Spleen (tissue), 7 donors: ENCODE results near the gene ARL6IP6.

ENCODE experiments used
- CTCF ChIP-seq, 11 experiments: fragments of 200-600 bp in 7 of 11; fragments of 450-650 bp in 4 of 11; sonication (generic) in 4 of 11; IDR thresholded peaks in 8 of 11; conservative IDR thresholded peaks in 3 of 11; 1 replicate in 7 of 11; 2 replicates in 4 of 11; pipeline versions ENCODE4 v1.4.0 to v1.8.0; 2016 to 2021; ENCODE audit warnings: antibody characterized with exemption in 11 of 11, inconsistent platforms in 4 of 11, mild to moderate bottlenecking in 1 of 11
- POLR2A ChIP-seq, 3 donors: fragments of 450-650 bp; IDR thresholded peaks; one replicate each; pipeline ENCODE4 v1.5.1; 2017; ENCODE audit warnings: antibody characterized with exemption in 3 of 3, mild to moderate bottlenecking in 1 of 3
- POLR2AphosphoS5 ChIP-seq, 3 donors: sonication (generic); formaldehyde crosslinking; IDR thresholded peaks; one replicate each; pipeline ENCODE4 v1.5.1; 2017; ENCODE audit warnings: antibody characterized with exemption in 3 of 3
- donor health status: DM: no; HTN: no; CAD: no; lungs with moderate emphysema.
- donor health status: DM: no; HTN: no; CAD: no.
- donor health status: DM: no; HTN: no; CAD: no.

DNA sequence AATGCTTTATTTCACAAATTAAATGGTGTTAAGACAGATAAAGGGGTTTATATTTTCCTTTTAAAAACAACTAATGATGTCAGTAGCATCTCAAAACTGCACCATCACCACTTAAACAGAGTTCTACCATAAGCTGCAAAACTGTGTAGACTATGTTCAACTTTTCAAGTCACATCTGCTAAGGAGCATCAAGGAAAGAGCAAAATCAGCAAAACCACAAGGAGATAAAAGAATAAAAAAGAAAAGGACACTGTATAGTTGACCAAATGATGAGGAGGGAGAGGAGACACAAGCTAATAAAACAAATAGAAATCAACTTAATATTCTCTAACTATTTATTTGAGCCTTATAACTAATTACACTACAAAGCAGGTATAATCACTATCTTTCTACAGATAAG, 35.0 kb upstream of the ARL6IP6 start:
- TF ChIP-seq POLR2A (IDR thresholded peaks at IDR 0.05) (no peak), CTCF (IDR thresholded peaks at IDR 0.05 in 8 of 11, conservative IDR thresholded peaks at IDR 0.05 in 3 of 11) (no peak), POLR2AphosphoS5 (IDR thresholded peaks at IDR 0.05) (no peak)
